Loucy (cell line): ENCODE measurements around the gene NBR1.

ENCODE experiments used
- EZH2phosphoT487 ChIP-seq: fragments of 200-600 bp; IDR thresholded peaks from 2 replicates; pipeline ENCODE4 v1.6.1; 2018; ENCODE audit warnings: antibody characterized with exemption, mild to moderate bottlenecking, moderate library complexity, borderline replicate concordance
- TF ChIP-seq, protein P1 (sequence below): fragments of 200-600 bp; sonication (generic); conservative IDR thresholded peaks from 2 replicates; pipeline ENCODE4 v1.5.1; 2014; ENCODE audit warnings: mild to moderate bottlenecking, antibody characterized with exemption, low read length

DNA sequence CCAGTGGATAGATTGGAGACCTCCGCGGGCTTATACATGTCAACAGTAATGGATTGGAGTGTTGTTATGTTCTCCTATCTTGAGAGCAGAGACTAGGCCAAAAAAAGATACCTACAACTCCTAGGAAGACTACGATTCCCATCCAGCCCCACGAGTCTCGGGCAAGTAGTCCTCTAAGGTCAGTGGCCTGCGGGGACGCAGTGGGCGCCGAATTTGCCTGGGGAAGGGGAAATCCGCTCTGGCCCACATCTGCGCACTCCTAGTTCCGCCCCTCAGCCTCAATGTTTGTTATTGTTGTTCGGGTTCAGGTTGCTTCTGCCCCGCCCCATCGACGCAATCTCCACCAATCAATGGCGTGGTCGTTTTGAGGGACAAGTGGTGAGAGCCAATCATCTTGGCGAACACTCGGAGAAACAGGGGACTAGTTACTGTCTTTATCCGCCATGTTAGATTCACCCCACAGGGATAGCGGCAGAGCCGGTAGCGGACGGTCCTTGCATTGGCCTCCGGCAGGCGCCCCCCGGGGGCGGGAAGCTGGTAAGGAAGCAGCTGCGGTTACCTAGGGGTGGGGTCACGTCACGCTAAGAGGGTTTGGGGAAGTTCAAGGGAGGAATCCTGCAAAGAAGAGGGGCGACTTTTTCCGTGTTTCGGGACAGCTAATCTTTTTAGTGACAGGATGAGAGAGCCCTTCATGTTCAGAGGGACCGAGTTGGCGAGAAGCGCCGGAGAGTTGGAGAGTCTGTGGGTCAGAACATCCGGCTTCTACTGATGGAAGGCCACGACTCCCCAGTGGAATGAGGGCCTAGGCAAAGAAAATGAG, at the start of gene NBR1:
- TF ChIP-seq, protein P1, sequence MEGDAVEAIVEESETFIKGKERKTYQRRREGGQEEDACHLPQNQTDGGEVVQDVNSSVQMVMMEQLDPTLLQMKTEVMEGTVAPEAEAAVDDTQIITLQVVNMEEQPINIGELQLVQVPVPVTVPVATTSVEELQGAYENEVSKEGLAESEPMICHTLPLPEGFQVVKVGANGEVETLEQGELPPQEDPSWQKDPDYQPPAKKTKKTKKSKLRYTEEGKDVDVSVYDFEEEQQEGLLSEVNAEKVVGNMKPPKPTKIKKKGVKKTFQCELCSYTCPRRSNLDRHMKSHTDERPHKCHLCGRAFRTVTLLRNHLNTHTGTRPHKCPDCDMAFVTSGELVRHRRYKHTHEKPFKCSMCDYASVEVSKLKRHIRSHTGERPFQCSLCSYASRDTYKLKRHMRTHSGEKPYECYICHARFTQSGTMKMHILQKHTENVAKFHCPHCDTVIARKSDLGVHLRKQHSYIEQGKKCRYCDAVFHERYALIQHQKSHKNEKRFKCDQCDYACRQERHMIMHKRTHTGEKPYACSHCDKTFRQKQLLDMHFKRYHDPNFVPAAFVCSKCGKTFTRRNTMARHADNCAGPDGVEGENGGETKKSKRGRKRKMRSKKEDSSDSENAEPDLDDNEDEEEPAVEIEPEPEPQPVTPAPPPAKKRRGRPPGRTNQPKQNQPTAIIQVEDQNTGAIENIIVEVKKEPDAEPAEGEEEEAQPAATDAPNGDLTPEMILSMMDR, result peak; percentile 48
- TF ChIP-seq EZH2phosphoT487, result no peak
